CD14-positive monocyte (primary cell): ENCODE results near the gene DYNC2LI1. TPM values are rescaled to one million over a fixed set of nuclear protein-coding genes. Genes with fewer than 3 reads are reported as not detected.

Source experiments
- DNase-seq, 3 donors: peaks; one replicate each; pipeline ENCODE4 v3.0.0-alpha.2; 2011 to 2022
- H2AFZ ChIP-seq: 2 replicates; pipeline ENCODE4 v1.6.0; 2012; ENCODE audit warnings: mild to moderate bottlenecking, low read depth, low read length, inconsistent platforms; ENCODE audit not compliant: insufficient read depth, poor library complexity, severe bottlenecking
- H3K27ac ChIP-seq, 2 donors: 1 replicate in 1 of 2; 2 replicates in 1 of 2; pipeline ENCODE4 v1.5.1; 2012 to 2013; ENCODE audit warnings: low read length in 2 of 2, control low read depth in 1 of 2, inconsistent platforms in 1 of 2, low read depth in 1 of 2, mild to moderate bottlenecking in 1 of 2
- H3K27me3 ChIP-seq, 2 donors: one replicate each; pipeline versions ENCODE4 v1.6.0 to v1.6.1; 2011 to 2013; ENCODE audit warnings: low read length in 2 of 2; ENCODE audit not compliant: control insufficient read depth in 2 of 2, insufficient read depth in 2 of 2
- H3K36me3 ChIP-seq, 2 donors: replicated peaks in 1 of 2; 1 replicate in 1 of 2; 2 replicates in 1 of 2; pipeline versions ENCODE4 v1.5.1 to v1.6.1; 2012 to 2013; ENCODE audit warnings: low read length in 2 of 2, control low read depth in 1 of 2, inconsistent platforms in 1 of 2, mild to moderate bottlenecking in 1 of 2; ENCODE audit not compliant: insufficient read depth in 2 of 2, control insufficient read depth in 1 of 2
- H3K4me1 ChIP-seq, 2 donors: 1 replicate in 1 of 2; 2 replicates in 1 of 2; pipeline versions ENCODE4 v1.5.1 to v1.6.1; 2012 to 2013; ENCODE audit warnings: low read length in 2 of 2, control low read depth in 1 of 2, inconsistent platforms in 1 of 2, mild to moderate bottlenecking in 1 of 2, moderate library complexity in 1 of 2; ENCODE audit not compliant: insufficient read depth in 2 of 2, control insufficient read depth in 1 of 2
- H3K4me2 ChIP-seq: replicated peaks from 2 replicates; pipeline ENCODE3; 2012; ENCODE audit warnings: low read length, moderate library complexity, mild to moderate bottlenecking; ENCODE audit not compliant: poor library complexity, severe bottlenecking; ENCODE audit errors: extremely low read depth
- H3K4me3 ChIP-seq, 3 experiments: fragments of 200-600 bp in 1 of 3; sonication (generic) in 1 of 3; replicated peaks in 1 of 3; 1 replicate in 2 of 3; 2 replicates in 1 of 3; pipeline ENCODE4 v1.5.1; 2011 to 2013; ENCODE audit warnings: low read length in 3 of 3, mild to moderate bottlenecking in 3 of 3, control low read depth in 2 of 3, low read depth in 2 of 3, inconsistent platforms in 1 of 3, moderate library complexity in 1 of 3
- H3K79me2 ChIP-seq: 2 replicates; pipeline ENCODE4 v1.6.0; 2012; ENCODE audit warnings: mild to moderate bottlenecking, control low read depth, inconsistent platforms, low read length, moderate library complexity; ENCODE audit not compliant: insufficient read depth
- H3K9ac ChIP-seq: 2 replicates; pipeline ENCODE4 v1.6.0; 2017; ENCODE audit warnings: low read length, mild to moderate bottlenecking; ENCODE audit not compliant: insufficient read depth, poor library complexity, severe bottlenecking
- H3K9me3 ChIP-seq, 2 donors: replicated peaks in 1 of 2; 1 replicate in 1 of 2; 2 replicates in 1 of 2; pipeline versions ENCODE4 v1.5.1 to v1.6.1; 2012 to 2013; ENCODE audit warnings: low read length in 2 of 2, control low read depth in 1 of 2; ENCODE audit not compliant: control insufficient read depth in 1 of 2, insufficient read depth in 1 of 2
- H4K20me1 ChIP-seq: 2 replicates; pipeline ENCODE4 v1.6.0; 2012; ENCODE audit warnings: mild to moderate bottlenecking, low read length, control low read depth, moderate library complexity; ENCODE audit not compliant: insufficient read depth
- H3K27ac Mint-ChIP-seq, 7 donors: one replicate each; pipeline ENCODE4 v1.8.0; 2020; ENCODE audit warnings: mild to moderate bottlenecking in 7 of 7, mixed read lengths in 7 of 7, moderate library complexity in 6 of 7, inconsistent platforms in 2 of 7
- H3K27me3 Mint-ChIP-seq, 3 donors: one replicate each; pipeline ENCODE4 v1.8.0; 2021 to 2022; ENCODE audit warnings: low read depth in 3 of 3, mild to moderate bottlenecking in 3 of 3, mixed read lengths in 3 of 3, moderate library complexity in 3 of 3, inconsistent platforms in 1 of 3
- H3K36me3 Mint-ChIP-seq, 2 donors: one replicate each; pipeline ENCODE4 v1.8.0; 2020; ENCODE audit warnings: mixed read lengths in 2 of 2, inconsistent platforms in 1 of 2, mild to moderate bottlenecking in 1 of 2
- H3K4me1 Mint-ChIP-seq: one replicate; pipeline ENCODE4 v1.8.0; 2020; ENCODE audit warnings: mild to moderate bottlenecking, mixed read lengths
- H3K4me3 Mint-ChIP-seq, 2 donors: one replicate each; pipeline ENCODE4 v1.8.0; 2020; ENCODE audit warnings: mild to moderate bottlenecking in 2 of 2, mixed read lengths in 2 of 2, moderate library complexity in 1 of 2
- H3K9me3 Mint-ChIP-seq, 7 donors: one replicate each; pipeline ENCODE4 v1.8.0; 2020 to 2022; ENCODE audit warnings: mixed read lengths in 7 of 7, mild to moderate bottlenecking in 6 of 7, moderate library complexity in 6 of 7, inconsistent platforms in 2 of 7
- CTCF ChIP-seq: fragments of 200-600 bp; IDR thresholded peaks from one replicate; pipeline ENCODE4 v1.8.0; 2022; ENCODE audit warnings: antibody characterized with exemption, mild to moderate bottlenecking
- WGBS: methylation state at CpG from one replicate; pipeline ENCODE4 v1.1.5; 2013; ENCODE audit warnings: missing lambda C conversion rate; ENCODE audit not compliant: insufficient coverage; 5-methylcytosine and 5-hydroxymethylcytosine counted together
- intact Hi-C, 2 donors: fragments of 100-400 bp; cut with micrococcal nuclease; formaldehyde crosslinking; loops; one replicate each; pipeline versions ENCODE4 v1.15.0 to v1.15.1; 2023
- polyA plus RNA-seq, 3 donors: library from polyadenylated mRNA; depleted of rRNA in 1 of 3; unstranded in 2 of 3; stranded (reverse) in 1 of 3; fragments of 300-500 nt in 2 of 3; fragments of >200 nt in 1 of 3; fragmentation: Illumina TruSeq in 2 of 3; gene quantifications; 1 replicate in 2 of 3; 2 replicates in 1 of 3; pipeline ENCODE4 v1.2.3, GENCODE V29; 2012 to 2021

Gene DYNC2LI1
- polyA plus RNA-seq, 3 donors, result 2.5 to 4.4 (median 3.5) TPM

GRCh38 chr2:43845181-43845580 is 71.3 kb downstream of the DYNC2LI1 start:
- Histone ChIP-seq H3K4me3 (no peak overlapping the region), H3K36me3 (no peaks in the 10 kb centered on the region), H4K20me1 (no peaks in the 10 kb centered on the region), H3K4me1 (no peaks in the 10 kb centered on the region), H3K9ac (no peak overlapping the region), H3K27me3 (no peaks in the 10 kb centered on the region), H3K9me3 (no peaks in the 10 kb centered on the region), H3K4me2 (no peak overlapping the region), H2AFZ (no peak overlapping the region), H3K79me2 (no peaks in the 10 kb centered on the region), H3K27ac (no peak overlapping the region)
- no peaks in the 10 kb centered on the region for H3K36me3 Mint-ChIP-seq
- DNase-seq, result no peak
- H3K9me3 Mint-ChIP-seq, result no peaks in the 10 kb centered on the region
- H3K27ac Mint-ChIP-seq, result no peak overlapping the region
- WGBS, result no CpG with 5 or more reads among the region's 1 CpG
- H3K27me3 Mint-ChIP-seq, result peaks cover 5 to 10% (median 7%) of the 10 kb centered on the region in 3 donors
- no peaks in the 10 kb centered on the region for H3K4me1 Mint-ChIP-seq
- intact Hi-C loops, result no loop called here
- no peak overlapping the region for H3K4me3 Mint-ChIP-seq
- no peak for TF ChIP-seq CTCF

- Histone ChIP-seq H3K27me3 (no peaks in the 10 kb centered on the region), H3K9ac (no peak overlapping the region), H2AFZ (no peak overlapping the region), H4K20me1 (no peaks in the 10 kb centered on the region), H3K9me3 (no peaks in the 10 kb centered on the region), H3K4me1 (no peaks in the 10 kb centered on the region), H3K79me2 (no peaks in the 10 kb centered on the region), H3K36me3 (no peaks in the 10 kb centered on the region), H3K27ac (no peak overlapping the region), H3K4me2 (no peak overlapping the region), H3K4me3 (no peak overlapping the region)
- no peak overlapping the region for H3K27ac Mint-ChIP-seq
- H3K4me1 Mint-ChIP-seq, result no peaks in the 10 kb centered on the region
- H3K27me3 Mint-ChIP-seq, result peaks cover 5 to 10% (median 10%) of the 10 kb centered on the region in 3 donors
- no peak for DNase-seq
- H3K9me3 Mint-ChIP-seq, result no peaks in the 10 kb centered on the region
- H3K36me3 Mint-ChIP-seq, result no peaks in the 10 kb centered on the region
- intact Hi-C loops, result no loop called here
- no peak for TF ChIP-seq CTCF
- no peak overlapping the region for H3K4me3 Mint-ChIP-seq
- WGBS, result 91% methylated on average over 3 of the region's 5 CpGs
Measured at GRCh38 chr2:43846140-43846793, 72.4 kb downstream of the DYNC2LI1 start.
